ENCODE data around the gene SH3TC1.

DNA sequence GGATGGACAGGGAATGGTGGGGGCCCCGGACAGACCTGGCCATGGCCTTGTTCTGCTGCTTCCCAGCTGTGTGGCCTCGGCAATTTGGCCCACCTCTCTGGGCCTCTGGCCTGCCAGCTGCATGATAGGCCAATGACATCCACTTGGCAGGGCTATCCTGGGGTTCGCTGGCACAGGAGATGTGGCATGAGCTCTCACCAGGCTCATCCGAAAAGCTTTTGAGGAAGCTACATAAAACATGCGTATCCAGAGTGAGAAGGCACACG is 18.1 kb downstream of the SH3TC1 start:
- TF ChIP-seq POLR2A (IDR thresholded peaks at IDR 0.05; ENCODE audit: low read length) = no peak
- TF ChIP-seq, protein P1, sequence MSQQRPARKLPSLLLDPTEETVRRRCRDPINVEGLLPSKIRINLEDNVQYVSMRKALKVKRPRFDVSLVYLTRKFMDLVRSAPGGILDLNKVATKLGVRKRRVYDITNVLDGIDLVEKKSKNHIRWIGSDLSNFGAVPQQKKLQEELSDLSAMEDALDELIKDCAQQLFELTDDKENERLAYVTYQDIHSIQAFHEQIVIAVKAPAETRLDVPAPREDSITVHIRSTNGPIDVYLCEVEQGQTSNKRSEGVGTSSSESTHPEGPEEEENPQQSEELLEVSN (IDR thresholded peaks at IDR 0.05; ENCODE audit: borderline replicate concordance, low read depth) = no peak
- no peak for TF ChIP-seq NPAS2 (CRISPR knock-in tag; IDR thresholded peaks at IDR 0.05; ENCODE audit: borderline replicate concordance)
- TF ChIP-seq, protein P2, sequence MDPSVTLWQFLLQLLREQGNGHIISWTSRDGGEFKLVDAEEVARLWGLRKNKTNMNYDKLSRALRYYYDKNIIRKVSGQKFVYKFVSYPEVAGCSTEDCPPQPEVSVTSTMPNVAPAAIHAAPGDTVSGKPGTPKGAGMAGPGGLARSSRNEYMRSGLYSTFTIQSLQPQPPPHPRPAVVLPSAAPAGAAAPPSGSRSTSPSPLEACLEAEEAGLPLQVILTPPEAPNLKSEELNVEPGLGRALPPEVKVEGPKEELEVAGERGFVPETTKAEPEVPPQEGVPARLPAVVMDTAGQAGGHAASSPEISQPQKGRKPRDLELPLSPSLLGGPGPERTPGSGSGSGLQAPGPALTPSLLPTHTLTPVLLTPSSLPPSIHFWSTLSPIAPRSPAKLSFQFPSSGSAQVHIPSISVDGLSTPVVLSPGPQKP (IDR thresholded peaks at IDR 0.05; ENCODE audit: low read depth, low read length) = no peak
- TF ChIP-seq MYC (IDR thresholded peaks at IDR 0.05; ENCODE audit: borderline replicate concordance, low read length) = no peak
- TF ChIP-seq RAD21 (conservative IDR thresholded peaks at IDR 0.05 in 1 of 2, IDR thresholded peaks at IDR 0.05 in 1 of 2) = no peak
- TF ChIP-seq, protein P3, sequence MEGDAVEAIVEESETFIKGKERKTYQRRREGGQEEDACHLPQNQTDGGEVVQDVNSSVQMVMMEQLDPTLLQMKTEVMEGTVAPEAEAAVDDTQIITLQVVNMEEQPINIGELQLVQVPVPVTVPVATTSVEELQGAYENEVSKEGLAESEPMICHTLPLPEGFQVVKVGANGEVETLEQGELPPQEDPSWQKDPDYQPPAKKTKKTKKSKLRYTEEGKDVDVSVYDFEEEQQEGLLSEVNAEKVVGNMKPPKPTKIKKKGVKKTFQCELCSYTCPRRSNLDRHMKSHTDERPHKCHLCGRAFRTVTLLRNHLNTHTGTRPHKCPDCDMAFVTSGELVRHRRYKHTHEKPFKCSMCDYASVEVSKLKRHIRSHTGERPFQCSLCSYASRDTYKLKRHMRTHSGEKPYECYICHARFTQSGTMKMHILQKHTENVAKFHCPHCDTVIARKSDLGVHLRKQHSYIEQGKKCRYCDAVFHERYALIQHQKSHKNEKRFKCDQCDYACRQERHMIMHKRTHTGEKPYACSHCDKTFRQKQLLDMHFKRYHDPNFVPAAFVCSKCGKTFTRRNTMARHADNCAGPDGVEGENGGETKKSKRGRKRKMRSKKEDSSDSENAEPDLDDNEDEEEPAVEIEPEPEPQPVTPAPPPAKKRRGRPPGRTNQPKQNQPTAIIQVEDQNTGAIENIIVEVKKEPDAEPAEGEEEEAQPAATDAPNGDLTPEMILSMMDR (IDR thresholded peaks at IDR 0.05) = no peak
- no peak for TF ChIP-seq ZNF302 (CRISPR knock-in tag; IDR thresholded peaks at IDR 0.05)
- no peak for TF ChIP-seq EHF (CRISPR knock-in tag; IDR thresholded peaks at IDR 0.05)
- no peak for TF ChIP-seq MAFK (IDR thresholded peaks at IDR 0.05; ENCODE audit: partially characterized antibody)
- TF ChIP-seq EP300 (IDR thresholded peaks at IDR 0.05) = no peak
- TF ChIP-seq, protein P4, sequence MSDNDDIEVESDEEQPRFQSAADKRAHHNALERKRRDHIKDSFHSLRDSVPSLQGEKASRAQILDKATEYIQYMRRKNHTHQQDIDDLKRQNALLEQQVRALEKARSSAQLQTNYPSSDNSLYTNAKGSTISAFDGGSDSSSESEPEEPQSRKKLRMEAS (IDR thresholded peaks at IDR 0.05) = no peak
